HUDEP-2 (cell line): Measurements from ENCODE around the gene OTOGL.
"Not testable (repeated sequence)": the region's sequence is repeated elsewhere in the genome, so short reads cannot be mapped to it uniquely, and the experiment has no call there.

Experiments
- DNase-seq, 76 experiments: peaks; one replicate each; lab custom pipeline; 2025; ENCODE audit not compliant: unreplicated experiment in 76 of 76; lab: John Stamatoyannopoulos, UW

Gene OTOGL

GRCh38 chr12:80186727-80187217 lies 87.4 kb downstream of the OTOGL start:
- DNase-seq = peak in 22 of 76 experiments; percentile 2 to 57 (median 12)

GRCh38 chr12:80187660-80188090 lies 88.3 kb downstream of the OTOGL start:
- peak in 1 of 76 experiments; percentile 6 for DNase-seq

DNA sequence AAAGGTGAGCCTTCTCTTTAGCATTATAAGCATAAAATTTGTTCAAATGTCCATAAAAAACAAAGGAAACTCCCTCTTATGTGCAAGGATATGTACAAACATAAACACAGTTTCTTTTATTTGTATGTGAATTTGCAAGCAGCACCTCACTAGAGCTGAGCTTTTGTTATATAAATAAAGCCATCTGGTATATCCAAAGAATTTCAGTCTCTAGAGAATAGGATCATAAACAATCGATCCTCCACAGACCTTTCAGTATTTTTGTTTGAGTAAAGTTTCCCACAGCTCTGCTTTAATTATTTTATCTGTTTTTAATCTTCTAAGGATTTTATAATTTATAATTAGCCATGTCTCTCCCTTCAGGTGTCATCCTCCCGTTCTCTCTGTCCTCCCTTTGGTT lies 89.2 kb downstream of the OTOGL start:
- no peak for DNase-seq

GRCh38 chr12:80189241-80189640 lies 89.9 kb downstream of the OTOGL start:
- no peak for DNase-seq

DNA sequence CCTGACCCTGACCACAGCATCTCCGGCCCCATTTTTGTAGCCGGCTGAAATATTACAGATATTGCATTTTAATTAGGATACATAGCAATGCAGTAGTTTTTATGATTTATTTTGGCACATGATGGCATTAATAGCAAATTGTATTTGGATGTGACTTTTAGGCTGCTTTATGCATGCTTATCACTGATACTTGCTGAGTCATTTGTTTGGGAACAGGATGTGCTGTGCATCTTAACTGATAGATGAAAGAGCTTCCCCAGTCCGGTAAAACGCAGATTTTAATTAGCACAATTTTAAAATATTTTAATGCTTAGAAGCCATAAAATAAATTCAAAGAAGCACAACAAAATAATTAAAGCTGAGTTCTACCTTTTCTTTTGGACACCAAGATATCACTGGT lies 90.7 kb downstream of the OTOGL start:
- DNase-seq = no peak

GRCh38 chr12:80192087-80192486 lies 92.8 kb downstream of the OTOGL start:
- DNase-seq = no peak

DNA sequence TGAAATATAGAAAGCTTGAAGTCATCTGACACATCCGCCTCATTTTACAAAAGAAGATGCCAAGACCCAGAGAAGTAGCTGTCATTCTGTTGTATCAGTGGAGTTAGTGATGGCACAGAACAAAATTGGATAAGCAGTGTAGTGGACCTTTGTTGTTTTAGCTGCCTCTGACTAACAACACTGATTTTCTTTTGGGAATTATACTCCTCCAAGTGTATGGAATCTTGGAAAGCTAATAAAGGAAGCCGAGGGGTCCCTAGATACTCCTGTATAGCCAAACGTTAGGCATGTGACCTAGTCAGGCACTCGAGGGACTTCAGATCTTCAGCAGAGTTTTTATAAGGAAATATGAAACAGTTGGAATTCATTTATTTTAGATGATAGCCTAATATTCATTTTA lies 94.5 kb downstream of the OTOGL start:
- DNase-seq = no peak

GRCh38 chr12:80195074-80195726 lies 95.9 kb downstream of the OTOGL start:
- peak in 9 of 76 experiments; percentile 2 to 25 (median 9) for DNase-seq

- DNase-seq = no peak
Observed at GRCh38 chr12:80195737-80196136, 96.4 kb downstream of the OTOGL start.

DNA sequence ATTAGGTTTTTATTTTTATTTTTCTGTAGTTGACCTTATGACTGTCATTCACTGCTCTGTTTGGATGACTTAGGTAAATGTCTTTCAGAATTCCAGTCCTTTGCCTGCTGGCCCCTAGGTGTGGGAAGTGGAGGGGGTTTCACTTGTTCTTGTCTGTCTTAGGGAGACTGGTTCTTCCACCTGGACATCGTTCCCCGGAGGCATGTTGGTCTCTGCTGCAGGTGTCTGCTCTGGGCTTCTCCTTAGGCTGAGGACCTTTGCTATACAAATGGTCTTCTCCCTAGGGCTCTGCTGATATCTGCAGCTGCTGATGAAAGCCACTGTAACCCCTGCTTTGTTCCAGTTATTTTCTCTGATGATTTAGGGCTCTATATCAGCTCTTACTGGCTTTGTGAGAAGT lies 97.1 kb downstream of the OTOGL start:
- DNase-seq = no peak

GRCh38 chr12:80198782-80199337 lies 99.5 kb downstream of the OTOGL start:
- no peak for DNase-seq

- DNase-seq = no peak
Observed at GRCh38 chr12:80199931-80200330, 100.6 kb downstream of the OTOGL start.

- DNase-seq = no peak
Observed at GRCh38 chr12:80200414-80200813, 101.1 kb downstream of the OTOGL start.

GRCh38 chr12:80201908-80202307 lies 102.6 kb downstream of the OTOGL start:
- DNase-seq = no peak

- no peak for DNase-seq
Observed at GRCh38 chr12:80205960-80206359, 106.6 kb downstream of the OTOGL start.

GRCh38 chr12:80208071-80208470 lies 108.7 kb downstream of the OTOGL start:
- no peak for DNase-seq

- DNase-seq = no peak
Observed at GRCh38 chr12:80211671-80212070, 112.3 kb downstream of the OTOGL start.

- DNase-seq = no peak
Observed at GRCh38 chr12:80212938-80213645, 113.8 kb downstream of the OTOGL start.

DNA sequence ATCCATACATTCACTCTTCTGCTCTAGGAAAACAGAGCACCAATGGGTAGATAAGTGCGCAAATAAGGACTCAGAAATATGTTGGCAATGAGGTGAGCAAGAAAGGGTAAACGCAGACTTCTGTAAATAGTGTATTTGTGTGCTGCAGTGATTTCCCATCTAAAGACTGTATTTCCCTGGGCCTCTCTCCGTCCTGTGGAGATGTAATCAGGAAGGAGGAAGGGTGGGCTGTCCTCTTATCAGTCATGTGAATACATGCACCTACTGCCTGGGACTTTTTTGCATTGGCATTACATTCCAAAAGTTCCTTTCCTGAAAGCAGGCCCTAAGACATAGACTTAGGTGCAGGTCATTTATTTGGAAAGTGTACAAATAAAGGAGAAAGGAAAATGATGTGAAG lies 114.5 kb downstream of the OTOGL start:
- DNase-seq = no peak

GRCh38 chr12:80217011-80217535 lies 117.7 kb downstream of the OTOGL start:
- DNase-seq = no peak

DNA sequence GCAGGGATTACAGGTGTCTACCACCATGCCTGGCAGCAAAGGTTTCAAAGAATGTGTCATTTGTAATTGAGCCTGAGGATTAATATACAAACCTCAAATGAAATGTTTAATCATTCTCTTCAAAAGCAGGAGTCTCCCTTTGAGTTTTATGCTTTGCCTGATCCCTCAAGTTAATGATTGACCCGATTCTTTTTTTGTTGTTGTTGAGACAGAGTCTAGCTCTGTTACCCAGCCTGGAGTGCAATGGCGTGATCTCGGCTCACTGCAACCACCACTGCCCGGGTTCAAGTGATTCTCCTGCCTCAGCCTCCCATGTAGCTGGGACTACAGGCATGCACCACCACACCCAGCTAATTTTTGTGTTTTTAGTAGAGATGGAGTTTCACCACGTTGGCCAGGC lies 119.6 kb downstream of the OTOGL start:
- not testable (repeated sequence) for DNase-seq

DNA sequence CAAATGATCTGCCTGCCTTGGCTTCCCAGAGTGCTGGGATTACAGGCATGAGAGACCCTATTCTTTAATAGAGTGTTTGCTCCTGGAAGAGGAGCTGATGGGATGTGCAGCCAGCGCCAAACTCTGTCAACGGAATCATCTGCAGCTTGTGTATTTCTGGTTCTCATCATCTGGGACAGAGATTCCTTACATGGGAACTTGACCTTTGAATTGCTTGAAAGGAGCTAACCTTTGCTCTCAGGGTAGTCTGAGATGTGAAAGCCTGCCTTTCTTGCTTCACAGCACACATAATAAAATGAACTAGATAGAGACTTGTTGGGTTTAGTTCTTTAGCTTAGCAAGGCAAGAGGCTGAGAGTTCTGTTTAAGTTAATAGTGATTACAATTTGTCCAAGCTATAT lies 120.0 kb downstream of the OTOGL start:
- DNase-seq = no peak
